SK-N-SH treated with all-trans-retinoic acid at 6 μM for 48 hours (cell line): ENCODE measurements around the gene MRGPRG.

Experiments used
- ARNTL ChIP-seq: fragments of 450-650 bp; formaldehyde crosslinking; IDR thresholded peaks from 2 replicates; pipeline ENCODE4 v1.5.0; 2020; ENCODE audit warnings: low read depth, mild to moderate bottlenecking, moderate library complexity, borderline replicate concordance
- ESRRG ChIP-seq: fragments of 250-450 bp; sonication (Bioruptor Pico); IDR thresholded peaks from 2 replicates; pipeline ENCODE4 v1.6.1; 2021; ENCODE audit warnings: mild to moderate bottlenecking
- ISL1 ChIP-seq: fragments of 250-450 bp; sonication (Bioruptor Pico); IDR thresholded peaks from 2 replicates; pipeline ENCODE4 v2.1.2; 2022; ENCODE audit warnings: mild to moderate bottlenecking, moderate library complexity
- PATZ1 ChIP-seq: fragments of 250-450 bp; sonication (Bioruptor Pico); IDR thresholded peaks from 2 replicates; pipeline ENCODE4 v1.8.0; 2020; ENCODE audit warnings: mild to moderate bottlenecking, moderate library complexity, borderline replicate concordance
- PPARA ChIP-seq: fragments of 250-450 bp; sonication (Bioruptor Pico); IDR thresholded peaks from 2 replicates; pipeline ENCODE4 v1.5.0; 2020; ENCODE audit warnings: mild to moderate bottlenecking, borderline replicate concordance
- ZC3H10 ChIP-seq: fragments of 250-450 bp; sonication (Bioruptor Pico); IDR thresholded peaks from 2 replicates; pipeline ENCODE4 v1.5.1; 2021; ENCODE audit warnings: mild to moderate bottlenecking, moderate library complexity
- ZFP30 ChIP-seq: fragments of 450-650 bp; formaldehyde crosslinking; IDR thresholded peaks from 2 replicates; pipeline ENCODE4 v1.5.0; 2022; ENCODE audit warnings: mild to moderate bottlenecking, moderate library complexity
- TF ChIP-seq, protein P1 (sequence below): fragments of 250-450 bp; sonication (Bioruptor Pico); IDR thresholded peaks from 2 replicates; pipeline ENCODE4 v1.8.0; 2021; ENCODE audit warnings: low read depth, mild to moderate bottlenecking, moderate library complexity, borderline replicate concordance

- TF ChIP-seq PATZ1 (CRISPR knock-in tag) (no peak), ZFP30 (no peak), ZC3H10 (CRISPR knock-in tag) (no peak), ISL1 (CRISPR knock-in tag) (no peak), PPARA (CRISPR knock-in tag) (no peak), ARNTL (CRISPR knock-in tag) (no peak), ESRRG (CRISPR knock-in tag) (no peak)
- TF ChIP-seq, protein P1, sequence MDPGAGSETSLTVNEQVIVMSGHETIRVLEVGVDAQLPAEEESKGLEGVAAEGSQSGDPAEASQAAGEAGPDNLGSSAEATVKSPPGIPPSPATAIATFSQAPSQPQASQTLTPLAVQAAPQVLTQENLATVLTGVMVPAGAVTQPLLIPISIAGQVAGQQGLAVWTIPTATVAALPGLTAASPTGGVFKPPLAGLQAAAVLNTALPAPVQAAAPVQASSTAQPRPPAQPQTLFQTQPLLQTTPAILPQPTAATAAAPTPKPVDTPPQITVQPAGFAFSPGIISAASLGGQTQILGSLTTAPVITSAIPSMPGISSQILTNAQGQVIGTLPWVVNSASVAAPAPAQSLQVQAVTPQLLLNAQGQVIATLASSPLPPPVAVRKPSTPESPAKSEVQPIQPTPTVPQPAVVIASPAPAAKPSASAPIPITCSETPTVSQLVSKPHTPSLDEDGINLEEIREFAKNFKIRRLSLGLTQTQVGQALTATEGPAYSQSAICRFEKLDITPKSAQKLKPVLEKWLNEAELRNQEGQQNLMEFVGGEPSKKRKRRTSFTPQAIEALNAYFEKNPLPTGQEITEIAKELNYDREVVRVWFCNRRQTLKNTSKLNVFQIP (CRISPR knock-in tag), result no peak
These were observed 20.6 kb downstream of the MRGPRG start for GRCh38 chr11:3197878-3198528.
